Measurements from ENCODE around the gene EIF3I.

DNA sequence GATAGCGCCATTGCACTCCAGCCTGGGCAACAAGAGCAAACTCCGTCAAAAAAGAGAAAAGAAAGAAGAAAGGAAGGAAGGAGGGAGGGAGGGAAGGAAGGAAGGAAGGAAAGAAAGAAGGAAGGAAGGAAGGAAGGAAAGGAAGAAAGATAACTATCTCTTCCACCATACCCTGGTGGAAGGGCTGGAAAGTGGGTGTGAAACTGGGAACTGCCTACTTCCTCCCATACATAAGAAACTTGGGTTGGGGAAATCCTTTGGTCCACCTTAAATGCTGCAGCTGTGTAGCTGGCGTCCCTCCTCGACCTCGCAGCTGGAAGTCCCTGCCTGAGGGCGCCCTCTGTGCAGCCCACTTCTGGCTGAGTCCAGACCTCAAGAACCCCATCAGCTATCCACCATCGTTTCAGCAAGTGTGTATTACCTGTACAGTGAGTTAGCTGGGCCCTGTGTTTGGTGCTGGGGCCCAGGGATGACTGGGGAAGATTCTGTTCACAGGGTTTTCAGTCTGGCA lies 20.2 kb downstream of the EIF3I start:
- TF ChIP-seq, protein P1, sequence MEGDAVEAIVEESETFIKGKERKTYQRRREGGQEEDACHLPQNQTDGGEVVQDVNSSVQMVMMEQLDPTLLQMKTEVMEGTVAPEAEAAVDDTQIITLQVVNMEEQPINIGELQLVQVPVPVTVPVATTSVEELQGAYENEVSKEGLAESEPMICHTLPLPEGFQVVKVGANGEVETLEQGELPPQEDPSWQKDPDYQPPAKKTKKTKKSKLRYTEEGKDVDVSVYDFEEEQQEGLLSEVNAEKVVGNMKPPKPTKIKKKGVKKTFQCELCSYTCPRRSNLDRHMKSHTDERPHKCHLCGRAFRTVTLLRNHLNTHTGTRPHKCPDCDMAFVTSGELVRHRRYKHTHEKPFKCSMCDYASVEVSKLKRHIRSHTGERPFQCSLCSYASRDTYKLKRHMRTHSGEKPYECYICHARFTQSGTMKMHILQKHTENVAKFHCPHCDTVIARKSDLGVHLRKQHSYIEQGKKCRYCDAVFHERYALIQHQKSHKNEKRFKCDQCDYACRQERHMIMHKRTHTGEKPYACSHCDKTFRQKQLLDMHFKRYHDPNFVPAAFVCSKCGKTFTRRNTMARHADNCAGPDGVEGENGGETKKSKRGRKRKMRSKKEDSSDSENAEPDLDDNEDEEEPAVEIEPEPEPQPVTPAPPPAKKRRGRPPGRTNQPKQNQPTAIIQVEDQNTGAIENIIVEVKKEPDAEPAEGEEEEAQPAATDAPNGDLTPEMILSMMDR (IDR thresholded peaks at IDR 0.05) = no peak
- TF ChIP-seq ZFX (IDR thresholded peaks at IDR 0.05; ENCODE audit: borderline replicate concordance) = no peak

All from 22Rv1 (cell line).